Inferior parietal cortex (tissue), 1 donor: ENCODE results near the gene PDXDC1.
"Not testable (repeated sequence)": the region's sequence is repeated elsewhere in the genome, so short reads cannot be mapped to it uniquely, and the experiment has no call there.

Experiments
- DNase-seq: peaks from one replicate; pipeline ENCODE4 v3.0.0-alpha.2; 2016; ENCODE audit errors: extremely low spot score

PDXDC1 gene

DNA sequence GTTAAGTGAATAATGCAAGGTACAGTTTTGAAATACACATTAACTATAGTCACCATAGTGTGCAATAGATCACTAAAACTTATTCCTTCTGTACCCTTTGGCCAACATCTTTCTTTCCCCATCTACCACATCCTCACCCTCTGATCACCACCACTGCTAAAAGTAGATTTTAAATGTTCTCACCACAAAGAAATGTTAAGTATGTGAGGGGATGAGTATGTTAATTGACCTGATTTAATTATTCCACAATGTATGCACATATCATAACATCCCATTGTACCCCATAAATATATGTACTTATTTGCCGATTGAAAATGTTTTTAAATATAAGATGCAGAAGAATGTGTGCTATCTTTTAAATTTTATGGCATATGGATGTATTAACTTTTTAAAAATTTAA, 188.2 kb downstream of the PDXDC1 start:
- not testable (repeated sequence) for DNase-seq

GRCh38 chr16:15166177-15166576, 191.4 kb downstream of the PDXDC1 start:
- DNase-seq = not testable (repeated sequence)

DNA sequence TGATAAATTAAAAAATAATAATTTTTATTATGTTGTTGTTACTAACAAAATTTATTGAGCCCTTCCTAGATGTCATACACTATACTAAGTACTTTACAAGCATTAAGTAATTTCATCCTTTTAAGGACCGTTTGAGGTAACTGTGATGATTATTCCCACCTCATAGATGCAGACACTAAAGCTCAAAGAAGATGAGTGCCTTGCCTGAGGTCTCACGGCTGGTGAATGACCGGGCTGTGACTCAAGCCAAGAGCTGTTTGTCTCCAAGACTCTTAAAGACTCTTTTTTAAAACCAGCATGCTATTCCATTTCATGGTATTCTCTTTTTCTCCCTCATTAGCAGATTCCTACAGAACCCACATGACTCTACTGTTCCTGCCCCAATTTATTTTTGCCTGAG, 193.5 kb downstream of the PDXDC1 start:
- DNase-seq = not testable (repeated sequence)

GRCh38 chr16:15168953-15169652, 194.3 kb downstream of the PDXDC1 start:
- DNase-seq = not testable (repeated sequence)

GRCh38 chr16:15179909-15180308, 205.1 kb downstream of the PDXDC1 start:
- not testable (repeated sequence) for DNase-seq

DNA sequence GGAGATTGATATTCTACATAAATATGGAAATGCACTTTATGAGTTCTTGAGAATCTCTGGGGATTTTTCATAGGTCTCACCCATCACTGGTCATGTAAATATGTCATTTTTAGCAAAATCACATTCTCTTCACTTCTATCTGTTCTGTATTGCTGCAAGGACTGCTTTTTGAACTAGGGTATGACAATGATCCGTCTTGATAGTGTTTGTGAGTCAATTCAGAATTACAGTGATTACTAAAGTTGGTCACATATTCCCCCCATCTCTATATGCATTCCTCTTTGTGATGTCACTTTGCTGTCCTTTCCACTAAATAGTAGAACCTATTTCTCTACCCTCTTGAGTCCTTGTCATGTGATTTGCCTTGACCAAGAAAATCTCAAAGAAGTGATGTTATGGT, 206.1 kb downstream of the PDXDC1 start:
- DNase-seq = not testable (repeated sequence)

DNA sequence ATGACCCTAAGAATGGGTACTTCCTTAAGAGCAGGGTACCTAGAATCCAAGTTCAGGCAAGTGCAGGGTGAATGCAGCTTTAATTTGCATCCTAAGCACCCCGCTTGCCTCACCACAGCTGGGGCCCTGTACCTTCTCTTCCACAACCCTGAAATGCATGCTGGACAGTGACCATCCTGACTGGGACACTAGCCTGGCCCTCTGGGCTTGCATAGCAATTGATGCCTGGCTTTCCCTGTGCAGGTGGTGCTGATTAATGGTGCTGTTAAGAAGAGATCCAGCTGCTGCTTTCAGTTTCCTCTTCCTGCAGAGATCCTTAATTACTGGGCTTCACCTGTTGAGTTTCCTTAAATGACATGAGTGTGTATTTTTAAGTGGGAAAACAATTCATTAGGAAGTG, 209.2 kb downstream of the PDXDC1 start:
- not testable (repeated sequence) for DNase-seq
